ENCODE data around the gene VMA21.

Gene VMA21, protein sequence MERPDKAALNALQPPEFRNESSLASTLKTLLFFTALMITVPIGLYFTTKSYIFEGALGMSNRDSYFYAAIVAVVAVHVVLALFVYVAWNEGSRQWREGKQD

DNA sequence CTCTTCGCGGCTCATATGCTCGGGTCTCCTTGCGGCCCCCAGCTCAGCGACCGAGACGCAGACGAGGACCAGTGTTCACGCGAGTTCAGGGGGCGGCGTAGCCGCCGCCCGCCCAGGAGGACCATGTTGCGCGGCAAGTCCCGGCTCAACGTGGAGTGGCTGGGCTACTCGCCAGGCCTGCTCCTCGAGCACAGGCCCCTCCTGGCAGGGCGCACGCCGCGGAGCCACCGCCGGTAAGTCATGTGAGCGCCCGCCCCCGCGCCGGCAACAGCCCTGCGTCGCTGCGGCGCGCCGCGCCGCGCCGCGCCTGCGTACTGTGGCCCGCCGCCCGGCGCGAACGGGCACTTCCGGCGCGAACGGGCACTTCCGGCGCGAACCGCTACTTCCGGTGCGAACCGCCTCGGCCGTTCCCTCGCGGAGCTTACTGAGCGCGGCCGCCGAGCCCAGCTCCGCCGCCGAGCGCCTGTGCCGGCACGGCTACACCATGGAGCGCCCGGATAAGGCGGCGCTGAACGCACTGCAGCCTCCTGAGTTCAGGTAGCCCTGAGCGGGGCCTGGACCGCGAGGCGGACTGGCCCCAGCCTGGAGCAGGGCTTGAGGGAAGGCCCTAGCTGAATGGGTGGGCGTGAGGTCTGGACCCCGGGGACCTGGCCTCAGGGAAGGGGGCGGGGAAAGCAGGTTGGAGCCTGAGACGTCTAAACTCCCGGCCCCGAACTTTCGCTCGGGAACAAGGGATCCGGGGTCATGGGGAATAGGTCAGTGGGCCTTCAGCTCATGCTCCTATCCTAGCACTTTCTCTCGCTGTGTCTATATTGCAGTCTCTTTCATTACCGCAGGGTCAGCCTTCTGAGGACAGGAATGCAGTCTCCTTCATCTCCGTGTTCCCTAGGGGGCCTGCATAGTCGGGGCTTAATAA, at the start of gene VMA21:
Gene VMA21, plus strand, starts transcription at position 382 of the 916 bp plus-strand sequence. Its CDS starts 103 bp downstream, at position 485.
- DNase-seq: peak; percentile 83

DNA sequence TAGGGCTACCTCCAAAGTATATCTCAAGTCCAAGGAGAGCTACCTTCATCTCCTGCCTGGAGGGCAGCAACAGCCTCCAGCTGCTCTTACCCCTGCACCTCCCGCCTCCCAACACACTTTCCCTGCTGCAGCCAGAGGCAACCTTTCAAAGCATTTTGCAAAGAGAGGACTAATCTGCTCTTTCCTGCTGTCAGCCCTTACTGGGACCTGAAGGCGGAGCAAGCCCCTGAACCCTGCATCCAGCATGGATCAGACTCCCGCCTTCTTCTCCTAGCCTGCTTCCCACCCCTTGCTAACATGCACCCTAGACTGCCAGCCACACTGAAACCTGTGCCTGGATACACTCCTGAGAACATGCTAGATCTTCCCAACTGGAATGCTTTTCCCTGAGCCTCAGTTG, 37.7 kb upstream of the VMA21 start:
- no peak for DNase-seq

DNA sequence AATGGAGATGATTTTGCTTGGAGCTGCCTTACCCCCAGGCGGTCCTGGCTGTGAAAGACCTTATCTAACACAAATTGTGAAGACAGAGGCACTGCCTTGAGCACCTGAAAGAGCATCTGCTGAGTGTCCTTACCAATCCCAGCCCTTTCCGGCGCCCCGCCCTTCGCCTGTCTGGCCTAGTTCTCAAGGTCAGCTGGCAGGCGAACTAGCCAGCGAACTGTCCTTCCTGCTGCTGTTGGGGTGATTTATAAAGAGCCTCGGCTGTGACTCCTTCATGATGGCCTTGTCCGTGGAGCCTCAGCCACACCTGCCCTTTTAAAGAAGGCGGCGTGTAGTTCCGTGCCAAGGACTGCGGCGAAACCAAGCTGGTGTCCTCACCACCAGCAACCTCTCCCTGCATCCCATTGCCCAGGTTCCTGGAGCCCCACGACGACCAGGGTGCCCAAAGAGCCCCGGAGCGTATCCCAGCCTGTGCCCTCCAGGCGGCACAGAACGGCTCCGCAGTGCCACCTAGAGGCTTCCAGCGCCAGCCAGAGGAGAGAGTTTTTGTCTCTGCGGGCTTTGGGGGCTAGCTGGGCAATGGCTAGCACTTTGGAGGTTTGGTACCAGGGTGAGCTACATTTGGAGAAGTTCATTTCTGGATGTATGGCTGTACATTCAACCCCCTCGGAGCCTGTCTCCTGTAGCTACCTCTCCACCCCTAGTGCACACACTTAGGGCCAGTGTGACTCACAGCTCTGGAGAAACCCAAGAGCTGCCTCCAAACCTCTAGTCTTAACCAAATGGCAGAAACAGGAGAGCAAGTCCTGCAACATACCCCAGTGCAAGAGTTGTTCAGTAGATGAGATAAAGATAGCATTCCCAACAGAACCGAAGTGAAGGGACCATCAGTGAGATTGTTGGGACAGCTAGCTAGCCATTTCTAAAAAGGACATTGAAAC, 36.8 kb upstream of the VMA21 start:
- peak; percentile 9 for DNase-seq

- DNase-seq: no peak
Measured at GRCh38 chrX:151363316-151363715, 33.7 kb upstream of the VMA21 start.

DNA sequence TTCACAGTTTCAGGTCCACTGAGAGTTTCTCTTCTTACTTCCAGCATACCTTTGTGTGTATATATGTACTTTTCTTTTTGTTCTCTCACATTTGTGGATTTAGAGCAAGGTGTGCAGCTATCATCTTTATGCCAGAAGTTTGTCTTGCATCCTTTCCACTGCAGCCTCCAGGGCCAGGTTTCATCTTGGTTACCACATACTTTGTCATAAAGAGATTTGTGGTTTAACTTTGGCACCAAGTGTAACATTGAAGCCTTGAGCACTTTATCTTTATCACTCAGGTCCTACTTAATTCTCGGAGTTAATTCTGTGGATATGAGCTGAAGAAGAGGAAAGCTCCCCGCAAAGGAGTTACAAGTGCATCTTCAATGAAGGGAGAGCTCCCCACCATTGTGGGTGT, 31.4 kb upstream of the VMA21 start:
- DNase-seq: no peak

DNA sequence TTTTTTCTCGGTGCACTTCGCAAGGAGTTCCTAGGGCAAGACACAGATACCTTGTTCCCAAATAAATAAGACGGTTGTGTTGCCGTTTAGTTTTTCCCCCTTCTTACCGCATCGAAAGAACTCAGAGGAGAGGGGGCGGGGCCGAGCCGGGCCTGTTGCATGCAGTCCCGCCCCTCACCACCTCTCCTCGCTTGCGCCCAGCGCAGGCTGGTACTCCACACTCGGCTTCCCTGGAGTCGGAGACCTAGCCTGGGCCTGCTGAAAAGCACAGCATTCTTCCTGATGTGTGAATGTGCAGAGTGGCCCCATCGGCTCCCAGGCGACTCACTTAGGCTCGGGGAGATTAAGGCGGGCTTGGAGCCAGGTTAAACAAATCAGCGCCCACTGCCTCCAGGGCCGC, 26.1 kb upstream of the VMA21 start:
- DNase-seq: no peak

GRCh38 chrX:151384807-151385206, 12.2 kb upstream of the VMA21 start:
- DNase-seq: no peak

GRCh38 chrX:151386838-151387459, 10.1 kb upstream of the VMA21 start:
- DNase-seq: no peak

GRCh38 chrX:151391722-151392121, 5.3 kb upstream of the VMA21 start:
- DNase-seq: no peak

- no peak for DNase-seq
Measured at GRCh38 chrX:151393514-151393913, 3.5 kb upstream of the VMA21 start.

DNA sequence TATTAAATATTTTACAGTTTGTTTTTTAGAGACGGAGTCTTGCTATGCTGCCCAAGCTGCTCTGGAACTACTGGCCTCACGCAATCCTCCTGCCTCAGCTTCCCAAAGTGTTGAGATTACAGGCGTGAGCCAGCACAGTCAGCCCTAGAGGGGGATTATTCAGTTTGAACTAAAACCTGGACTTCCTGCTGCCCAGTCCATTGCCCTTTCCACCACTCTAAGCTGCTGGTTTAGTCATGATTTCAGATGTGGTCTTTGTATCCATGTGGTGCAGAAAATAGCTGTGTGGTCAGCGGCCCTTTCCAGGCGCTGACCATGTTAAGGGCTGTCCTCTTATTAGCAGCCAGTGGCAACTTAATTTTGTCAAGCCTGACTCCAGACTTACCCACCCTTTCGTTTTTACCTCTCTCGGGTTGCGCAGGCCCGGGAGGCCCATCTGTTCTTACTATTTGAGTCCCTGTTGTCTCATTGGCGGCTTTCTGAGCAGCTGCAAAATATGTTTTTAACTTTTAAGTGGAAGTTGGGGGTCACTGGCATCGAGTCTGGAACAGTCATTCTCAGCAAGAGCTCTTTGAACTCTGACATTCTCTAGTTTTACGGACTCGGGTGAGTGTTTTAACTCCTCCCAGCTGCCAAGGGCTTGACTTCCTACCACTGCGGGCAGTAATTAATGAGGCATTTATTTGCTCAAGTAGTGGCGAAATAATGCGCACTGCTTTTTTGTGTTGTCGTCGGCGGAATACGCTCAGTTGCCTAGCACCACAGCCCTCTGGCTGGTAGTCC, 773 bp upstream of the VMA21 start:
- peak; percentile 24 for DNase-seq

- DNase-seq: peak; percentile 5
Measured at GRCh38 chrX:151397741-151398070, 700 bp downstream of the VMA21 start.

DNA sequence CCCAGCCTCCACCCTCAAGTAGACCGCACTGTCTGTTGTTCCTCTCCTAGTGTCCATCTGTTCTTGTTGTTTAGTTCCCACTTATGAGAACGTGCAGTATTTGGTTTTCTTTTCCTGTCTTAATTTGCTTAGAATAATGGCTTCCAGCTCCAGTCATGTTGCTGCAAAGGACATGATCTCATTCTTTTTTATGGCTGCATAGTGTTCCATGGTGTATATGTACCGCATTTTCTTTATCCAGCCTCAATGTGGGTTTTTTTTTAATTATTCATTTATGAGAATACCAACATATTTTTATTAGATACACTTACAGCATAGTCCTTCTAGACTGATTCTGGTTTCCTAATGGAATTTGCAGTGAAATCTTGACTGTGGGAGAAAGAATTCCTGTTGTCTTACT, 1.3 kb downstream of the VMA21 start:
- peak; percentile 1 for DNase-seq

- no peak for DNase-seq
Measured at GRCh38 chrX:151402719-151403390, 5.8 kb downstream of the VMA21 start.

- no peak for DNase-seq
Measured at GRCh38 chrX:151416579-151416978, 19.6 kb downstream of the VMA21 start.

DNA sequence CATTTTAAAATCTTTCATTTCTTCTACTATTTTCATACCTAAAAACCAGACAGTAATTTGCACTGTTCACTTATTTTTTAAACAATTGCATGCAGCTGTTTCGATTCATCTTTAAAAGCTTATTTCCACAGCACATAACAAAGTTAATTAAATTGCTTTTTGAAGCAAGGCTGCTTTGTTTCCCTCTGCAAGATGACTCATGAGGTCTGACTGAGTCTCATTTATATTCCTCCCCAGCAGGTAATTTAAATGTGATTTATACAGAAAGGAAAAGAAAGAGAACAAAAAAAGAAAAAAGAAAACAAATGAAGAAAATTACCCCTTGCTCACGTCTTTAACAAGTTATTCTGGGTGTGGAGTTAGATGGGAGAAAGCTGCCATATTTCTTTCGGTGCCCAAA, 22.8 kb downstream of the VMA21 start:
- no peak for DNase-seq

DNA sequence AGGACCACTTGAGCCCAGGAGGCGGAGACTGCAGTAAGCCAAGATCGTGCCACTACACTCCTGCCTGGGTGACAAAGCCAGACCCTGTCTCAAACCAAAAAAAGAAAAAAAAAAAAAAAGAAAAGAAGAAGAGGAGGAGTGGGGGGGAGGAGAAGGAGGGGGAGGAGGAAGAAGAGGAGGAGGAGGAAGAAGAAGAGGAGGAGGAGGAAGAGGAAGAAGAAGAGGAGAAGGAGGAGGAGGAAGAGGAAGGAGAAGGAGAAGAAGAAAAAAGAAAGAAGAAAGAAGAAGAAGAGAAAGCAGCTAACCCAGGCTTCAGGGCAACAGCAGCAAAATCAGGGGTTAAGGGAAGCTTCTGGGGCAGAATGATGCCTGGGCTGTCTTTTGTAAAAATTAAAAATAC, 27.5 kb downstream of the VMA21 start:
- DNase-seq: no peak

GRCh38 chrX:151448509-151448908, 51.5 kb downstream of the VMA21 start:
- no peak for DNase-seq

DNA sequence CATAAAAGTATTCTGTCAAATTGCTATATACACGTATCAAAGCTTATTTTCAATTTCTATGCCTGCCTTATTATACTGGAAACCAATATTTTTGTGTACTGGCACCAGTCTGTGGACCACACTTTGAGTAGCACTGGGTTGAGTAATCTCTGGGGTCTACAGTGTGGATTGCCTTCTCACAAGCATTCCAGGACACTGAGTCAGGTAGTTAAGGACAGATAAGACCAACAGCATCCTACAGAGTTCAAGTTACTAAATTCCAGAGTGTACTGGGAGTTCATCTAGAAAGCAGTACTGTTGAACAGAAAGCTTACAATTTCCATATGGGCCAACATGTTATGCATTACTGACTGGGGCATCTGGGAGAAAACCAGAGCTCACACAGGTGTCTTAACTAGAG, 61.8 kb downstream of the VMA21 start:
- peak; percentile 28 for DNase-seq

Data from EL (cell line).